ENCODE results near the gene IFT57. TPM values are rescaled to one million over a fixed set of nuclear protein-coding genes. Genes with fewer than 3 reads are reported as not detected.

Gene IFT57
- total RNA-seq, 1 donor from 2014 or later, result 34.9 TPM

GRCh38 chr3:108150200-108150599, 72.0 kb downstream of the IFT57 start:
- peaks cover 17% of the 10 kb centered on the region for H3K36me3 Mint-ChIP-seq (ENCODE audit: low read depth)
- no peak overlapping the region for H3K4me3 Mint-ChIP-seq
- no peak for DNase-seq (ENCODE audit: low spot score)
- peaks cover 10% of the 10 kb centered on the region for H3K9me3 Mint-ChIP-seq
- intact Hi-C loops (cut with micrococcal nuclease), result loop anchor here (5.0 kb wide), 1 partner anchor 402 kb away; no protein-coding TSS in a partner anchor
- no peaks in the 10 kb centered on the region for H3K27me3 Mint-ChIP-seq (ENCODE audit: insufficient read depth)
- H3K4me1 Mint-ChIP-seq (ENCODE audit: low read depth), result peaks cover 16% of the 10 kb centered on the region
- H3K27ac Mint-ChIP-seq, result no peak overlapping the region

DNA sequence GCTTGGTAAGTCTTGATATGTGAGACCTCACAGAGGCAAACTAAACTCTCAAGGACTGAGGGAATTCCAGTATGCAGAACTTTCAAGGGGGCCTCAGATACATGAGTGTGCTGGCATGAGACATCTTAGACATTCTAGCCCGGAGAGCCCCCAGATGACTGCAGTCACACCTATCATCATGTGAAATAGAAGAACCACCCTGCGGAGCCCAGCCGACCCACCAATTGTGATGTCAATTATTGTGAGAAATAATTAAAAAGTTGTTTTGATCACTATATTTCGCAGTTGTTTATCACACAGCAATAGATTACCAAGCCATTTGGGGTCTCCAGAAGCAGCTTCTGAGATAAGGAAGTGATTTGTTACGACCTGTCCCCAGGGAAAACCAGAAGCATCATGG, 76.1 kb downstream of the IFT57 start:
- H3K27me3 Mint-ChIP-seq (ENCODE audit: insufficient read depth), result no peaks in the 10 kb centered on the region
- peaks cover 10% of the 10 kb centered on the region for H3K9me3 Mint-ChIP-seq
- no peak overlapping the region for H3K4me3 Mint-ChIP-seq
- DNase-seq (ENCODE audit: low spot score), result no peak
- intact Hi-C loops (cut with micrococcal nuclease), result no loop called here
- peaks cover 25% of the 10 kb centered on the region for H3K36me3 Mint-ChIP-seq (ENCODE audit: low read depth)
- no peak overlapping the region for H3K27ac Mint-ChIP-seq
- peaks cover 6% of the 10 kb centered on the region for H3K4me1 Mint-ChIP-seq (ENCODE audit: low read depth)

DNA sequence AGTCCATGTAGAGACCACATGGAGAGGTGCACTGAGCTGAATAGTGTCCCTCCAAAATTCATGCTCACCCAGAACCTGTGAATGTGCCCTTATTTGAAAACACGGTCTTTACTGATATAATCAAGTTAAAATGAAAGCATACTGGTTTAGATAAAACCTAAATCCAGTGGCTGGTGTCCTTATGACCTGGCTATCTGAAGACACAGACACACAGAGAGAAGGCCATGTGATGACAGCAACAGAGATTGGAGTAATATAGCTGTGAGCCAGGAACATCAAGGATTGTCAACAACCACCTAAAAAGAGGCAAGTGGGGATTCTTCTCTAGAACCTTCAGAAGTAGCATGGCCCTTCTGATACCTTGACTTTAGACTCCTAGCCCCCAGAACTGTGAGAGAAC, 76.6 kb downstream of the IFT57 start:
- Mint-ChIP-seq H3K27ac (no peak overlapping the region), H3K36me3 (ENCODE audit: low read depth) (peaks cover 30% of the 10 kb centered on the region), H3K4me1 (ENCODE audit: low read depth) (peaks cover 6% of the 10 kb centered on the region), H3K4me3 (no peak overlapping the region), H3K27me3 (ENCODE audit: insufficient read depth) (no peaks in the 10 kb centered on the region), H3K9me3 (peaks cover 10% of the 10 kb centered on the region)
- intact Hi-C loops (cut with micrococcal nuclease), result no loop called here
- no peak for DNase-seq (ENCODE audit: low spot score)

GRCh38 chr3:108137460-108137814, 84.8 kb downstream of the IFT57 start:
- Mint-ChIP-seq H3K4me3 (no peak overlapping the region), H3K9me3 (peaks cover 4% of the 10 kb centered on the region), H3K27me3 (ENCODE audit: insufficient read depth) (no peaks in the 10 kb centered on the region), H3K27ac (no peak overlapping the region), H3K4me1 (ENCODE audit: low read depth) (peaks cover 40% of the 10 kb centered on the region), H3K36me3 (ENCODE audit: low read depth) (peaks cover 66% of the 10 kb centered on the region)
- intact Hi-C loops (cut with micrococcal nuclease), result no loop called here
- no peak for DNase-seq (ENCODE audit: low spot score)

GRCh38 chr3:108136561-108137459, 85.4 kb downstream of the IFT57 start:
- H3K36me3 Mint-ChIP-seq (ENCODE audit: low read depth), result peaks cover 69% of the 10 kb centered on the region

GRCh38 chr3:108134555-108134880, 87.7 kb downstream of the IFT57 start:
- intact Hi-C loops (cut with micrococcal nuclease), result loop anchor here (1.0 to 5.0 kb wide), 5 partner anchors 10 to 453 kb away; partner anchors contain the start of genes CIP2A, DZIP3 and IFT57
- H3K4me3 Mint-ChIP-seq, result peak overlapping the region; percentile 10
- H3K36me3 Mint-ChIP-seq (ENCODE audit: low read depth), result peaks cover 71% of the 10 kb centered on the region
- no peak for DNase-seq (ENCODE audit: low spot score)
- H3K27me3 Mint-ChIP-seq (ENCODE audit: insufficient read depth), result no peaks in the 10 kb centered on the region
- peaks cover 67% of the 10 kb centered on the region for H3K4me1 Mint-ChIP-seq (ENCODE audit: low read depth)
- peak overlapping the region; percentile 96 for H3K27ac Mint-ChIP-seq
- peaks cover 4% of the 10 kb centered on the region for H3K9me3 Mint-ChIP-seq

More at GRCh38 chr3:108136561-108137459, 85.4 kb downstream of the IFT57 start:
- H3K27ac Mint-ChIP-seq, result peak overlapping the region; percentile 36
- DNase-seq (ENCODE audit: low spot score), result no peak
- H3K4me3 Mint-ChIP-seq, result no peak overlapping the region
- intact Hi-C loops (cut with micrococcal nuclease), result no loop called here
- H3K4me1 Mint-ChIP-seq (ENCODE audit: low read depth), result peaks cover 47% of the 10 kb centered on the region
- H3K9me3 Mint-ChIP-seq, result peaks cover 4% of the 10 kb centered on the region
- H3K27me3 Mint-ChIP-seq (ENCODE audit: insufficient read depth), result no peaks in the 10 kb centered on the region

DNA sequence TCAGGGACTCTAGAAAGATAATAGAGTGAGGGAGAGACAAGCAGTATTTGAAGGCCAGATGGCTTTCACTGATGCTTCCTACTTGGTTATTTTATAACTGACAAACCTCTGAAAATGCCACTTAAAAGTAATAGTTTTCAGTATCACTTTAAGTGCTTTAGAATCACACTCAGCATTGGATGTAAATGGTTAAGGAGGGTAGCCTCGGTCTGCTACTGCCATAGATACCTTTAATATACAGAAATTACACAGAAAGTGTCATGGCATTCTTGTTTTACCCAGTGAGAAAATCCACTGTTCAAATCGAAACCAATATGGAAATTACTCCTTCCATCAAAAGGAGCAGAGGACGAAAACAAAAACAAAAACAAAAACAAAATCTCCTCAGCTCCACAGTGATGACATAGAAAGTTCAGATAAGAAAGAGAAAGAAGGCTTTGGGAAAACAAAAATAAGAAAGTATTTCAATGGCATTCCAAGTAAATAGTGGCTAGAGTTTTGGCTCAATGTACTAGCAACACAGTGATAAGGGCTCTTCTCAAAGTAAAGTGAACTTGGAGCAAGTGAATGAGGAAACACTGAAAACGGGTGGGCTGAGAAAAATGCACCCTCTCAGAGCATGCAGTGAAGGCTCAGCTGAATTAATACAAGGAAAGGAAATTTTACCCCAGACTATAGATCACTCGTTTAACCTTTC, 88.2 kb downstream of the IFT57 start:
- Mint-ChIP-seq H3K36me3 (ENCODE audit: low read depth) (peaks cover 73% of the 10 kb centered on the region), H3K27me3 (ENCODE audit: insufficient read depth) (no peaks in the 10 kb centered on the region), H3K4me1 (ENCODE audit: low read depth) (peaks cover 72% of the 10 kb centered on the region), H3K4me3 (peak overlapping the region; percentile 74), H3K9me3 (peaks cover 4% of the 10 kb centered on the region), H3K27ac (peak overlapping the region; percentile 96)
- DNase-seq (ENCODE audit: low spot score), result no peak
- intact Hi-C loops (cut with micrococcal nuclease), result loop anchor here (1.0 to 5.0 kb wide), 5 partner anchors 10 to 453 kb away; partner anchors contain the start of genes CIP2A, DZIP3 and IFT57

- H3K9me3 Mint-ChIP-seq, result peaks cover 11% of the 10 kb centered on the region
- DNase-seq (ENCODE audit: low spot score), result no peak
- H3K36me3 Mint-ChIP-seq (ENCODE audit: low read depth), result peaks cover 77% of the 10 kb centered on the region
- peak overlapping the region; percentile 60 for H3K4me3 Mint-ChIP-seq
- intact Hi-C loops (cut with micrococcal nuclease), result loop anchor here (5.0 kb wide), 1 partner anchor 454 kb away; the partner anchor contains the start of genes CIP2A and DZIP3
- no peaks in the 10 kb centered on the region for H3K27me3 Mint-ChIP-seq (ENCODE audit: insufficient read depth)
- H3K27ac Mint-ChIP-seq, result peak overlapping the region; percentile 36
- H3K4me1 Mint-ChIP-seq (ENCODE audit: low read depth), result peaks cover 82% of the 10 kb centered on the region
Measured at GRCh38 chr3:108133048-108133369, 89.2 kb downstream of the IFT57 start.

- peaks cover 70% of the 10 kb centered on the region for H3K36me3 Mint-ChIP-seq (ENCODE audit: low read depth)
- peak overlapping the region; percentile 24 for H3K4me3 Mint-ChIP-seq
- peak overlapping the region; percentile 72 for H3K27ac Mint-ChIP-seq
- peaks cover 15% of the 10 kb centered on the region for H3K9me3 Mint-ChIP-seq
- intact Hi-C loops (cut with micrococcal nuclease), result loop anchor here (5.0 kb wide), 1 partner anchor 456 kb away; the partner anchor contains the start of genes CIP2A and DZIP3
- peaks cover 90% of the 10 kb centered on the region for H3K4me1 Mint-ChIP-seq (ENCODE audit: low read depth)
- H3K27me3 Mint-ChIP-seq (ENCODE audit: insufficient read depth), result no peaks in the 10 kb centered on the region
- DNase-seq (ENCODE audit: low spot score), result no peak
Measured at GRCh38 chr3:108131475-108132134, 90.6 kb downstream of the IFT57 start.

- intact Hi-C loops (cut with micrococcal nuclease), result loop anchor here (5.0 kb wide), 1 partner anchor 456 kb away; the partner anchor contains the start of genes CIP2A and DZIP3
- Mint-ChIP-seq H3K4me1 (ENCODE audit: low read depth) (peaks cover 90% of the 10 kb centered on the region), H3K9me3 (peaks cover 11% of the 10 kb centered on the region), H3K4me3 (peak overlapping the region; percentile 24), H3K27me3 (ENCODE audit: insufficient read depth) (no peaks in the 10 kb centered on the region), H3K36me3 (ENCODE audit: low read depth) (peaks cover 65% of the 10 kb centered on the region), H3K27ac (peak overlapping the region; percentile 72)
- no peak for DNase-seq (ENCODE audit: low spot score)
Measured at GRCh38 chr3:108130701-108131474, 91.3 kb downstream of the IFT57 start.

GRCh38 chr3:108130236-108130635, 92.0 kb downstream of the IFT57 start:
- intact Hi-C loops (cut with micrococcal nuclease), result loop anchor here (5.0 kb wide), 1 partner anchor 457 kb away; the partner anchor contains the start of genes CIP2A and DZIP3
- no peak for DNase-seq (ENCODE audit: low spot score)
- peak overlapping the region; percentile 5 for H3K27ac Mint-ChIP-seq
- peaks cover 65% of the 10 kb centered on the region for H3K36me3 Mint-ChIP-seq (ENCODE audit: low read depth)
- peak overlapping the region; percentile 32 for H3K4me3 Mint-ChIP-seq
- H3K4me1 Mint-ChIP-seq (ENCODE audit: low read depth), result peaks cover 90% of the 10 kb centered on the region
- no peaks in the 10 kb centered on the region for H3K27me3 Mint-ChIP-seq (ENCODE audit: insufficient read depth)
- H3K9me3 Mint-ChIP-seq, result peaks cover 11% of the 10 kb centered on the region
